GM20000 (cell line): Measurements from ENCODE around the gene EPC1.
"Not testable (repeated sequence)": the region's sequence is repeated elsewhere in the genome, so short reads cannot be mapped to it uniquely, and the experiment has no call there.

Experiments used
- DNase-seq: peaks from one replicate; pipeline ENCODE4 v3.0.0; 2012; ENCODE audit warnings: low spot score
- TF ChIP-seq, protein P1 (sequence below): IDR thresholded peaks from 2 replicates; pipeline ENCODE4 v1.5.1; 2012; ENCODE audit warnings: mild to moderate bottlenecking, control low read depth; ENCODE audit errors: extremely low read depth, missing control alignments

Gene EPC1

DNA sequence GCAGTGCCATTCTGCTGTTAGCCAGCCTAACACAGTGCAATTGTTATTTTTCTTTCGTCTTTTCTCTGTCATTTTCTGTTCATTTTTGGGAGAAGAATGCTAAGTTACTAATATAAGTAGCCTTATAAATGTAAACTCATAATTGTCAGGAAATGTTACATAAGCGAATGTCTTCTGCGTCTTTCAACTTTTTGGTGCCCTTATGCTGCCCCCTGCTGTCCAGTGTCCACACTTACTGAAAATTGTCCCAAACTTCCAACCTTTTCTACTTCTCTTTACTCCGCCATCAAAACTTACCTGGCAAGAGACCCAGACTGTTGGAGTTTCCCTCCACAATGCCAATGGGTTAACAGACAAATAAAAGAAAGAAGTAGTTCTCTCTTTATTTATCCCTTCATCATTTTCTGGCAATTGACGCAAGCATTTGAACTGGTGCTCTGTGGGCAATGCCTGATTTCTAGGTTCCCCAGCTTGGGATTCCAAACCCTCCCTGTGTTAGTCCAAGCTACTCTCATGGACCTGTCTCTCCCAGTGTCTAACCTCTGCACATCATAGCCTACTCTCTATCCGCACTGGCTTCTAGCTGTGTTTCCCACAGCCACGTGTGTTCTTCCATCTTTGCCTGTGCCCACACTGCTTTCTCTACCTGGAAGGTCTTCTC lies 21.0 kb upstream of the EPC1 start:
- TF ChIP-seq, protein P1, sequence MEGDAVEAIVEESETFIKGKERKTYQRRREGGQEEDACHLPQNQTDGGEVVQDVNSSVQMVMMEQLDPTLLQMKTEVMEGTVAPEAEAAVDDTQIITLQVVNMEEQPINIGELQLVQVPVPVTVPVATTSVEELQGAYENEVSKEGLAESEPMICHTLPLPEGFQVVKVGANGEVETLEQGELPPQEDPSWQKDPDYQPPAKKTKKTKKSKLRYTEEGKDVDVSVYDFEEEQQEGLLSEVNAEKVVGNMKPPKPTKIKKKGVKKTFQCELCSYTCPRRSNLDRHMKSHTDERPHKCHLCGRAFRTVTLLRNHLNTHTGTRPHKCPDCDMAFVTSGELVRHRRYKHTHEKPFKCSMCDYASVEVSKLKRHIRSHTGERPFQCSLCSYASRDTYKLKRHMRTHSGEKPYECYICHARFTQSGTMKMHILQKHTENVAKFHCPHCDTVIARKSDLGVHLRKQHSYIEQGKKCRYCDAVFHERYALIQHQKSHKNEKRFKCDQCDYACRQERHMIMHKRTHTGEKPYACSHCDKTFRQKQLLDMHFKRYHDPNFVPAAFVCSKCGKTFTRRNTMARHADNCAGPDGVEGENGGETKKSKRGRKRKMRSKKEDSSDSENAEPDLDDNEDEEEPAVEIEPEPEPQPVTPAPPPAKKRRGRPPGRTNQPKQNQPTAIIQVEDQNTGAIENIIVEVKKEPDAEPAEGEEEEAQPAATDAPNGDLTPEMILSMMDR = peak; percentile 39
- DNase-seq = peak; percentile 54

DNA sequence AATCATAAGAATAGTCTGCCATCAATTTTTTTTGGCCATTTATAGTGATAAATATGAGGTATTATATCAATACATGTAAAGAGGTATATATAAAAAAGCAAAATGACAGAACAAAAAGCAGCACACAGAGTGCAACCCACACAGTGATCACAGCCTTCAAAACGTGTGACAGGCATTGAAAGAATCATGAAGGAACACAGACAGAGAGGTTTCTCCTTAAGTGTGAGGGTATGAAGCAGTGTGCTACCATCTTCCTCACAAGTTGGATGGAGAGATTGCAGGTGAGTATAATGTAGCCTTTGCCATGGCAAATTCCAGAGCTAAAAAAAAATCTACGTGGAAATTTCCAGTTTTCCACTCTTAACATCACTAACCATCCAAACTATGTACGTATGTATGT lies 19.6 kb upstream of the EPC1 start:
- TF ChIP-seq, protein P1 = no peak
- no peak for DNase-seq

GRCh38 chr10:32366111-32366510 lies 19.2 kb upstream of the EPC1 start:
- TF ChIP-seq, protein P1 = no peak
- no peak for DNase-seq

DNA sequence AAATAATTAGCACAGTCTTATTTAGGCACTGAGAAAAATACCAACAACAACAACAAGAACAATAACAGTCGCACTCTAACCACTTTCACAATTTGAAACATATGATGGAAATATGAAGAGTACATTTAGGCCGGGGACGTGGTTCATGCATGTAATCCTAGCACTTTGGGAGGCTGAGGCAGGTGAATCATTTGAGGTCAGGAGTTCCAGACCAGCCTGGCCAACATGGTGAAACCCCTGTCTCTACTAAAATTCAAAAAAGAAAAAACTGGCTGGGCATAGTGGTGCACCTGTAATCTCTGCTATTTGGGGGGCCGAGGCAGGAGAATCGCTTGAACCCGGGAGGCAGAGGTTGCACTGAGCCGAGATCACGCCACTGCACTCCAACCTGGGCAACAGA lies 18.4 kb upstream of the EPC1 start:
- not testable (repeated sequence) for DNase-seq

- TF ChIP-seq, protein P1 = no peak
- no peak for DNase-seq
These were observed 15.6 kb upstream of the EPC1 start for GRCh38 chr10:32362571-32362970.

- TF ChIP-seq, protein P1 = no peak
- no peak for DNase-seq
These were observed 13.9 kb upstream of the EPC1 start for GRCh38 chr10:32360884-32361283.

DNA sequence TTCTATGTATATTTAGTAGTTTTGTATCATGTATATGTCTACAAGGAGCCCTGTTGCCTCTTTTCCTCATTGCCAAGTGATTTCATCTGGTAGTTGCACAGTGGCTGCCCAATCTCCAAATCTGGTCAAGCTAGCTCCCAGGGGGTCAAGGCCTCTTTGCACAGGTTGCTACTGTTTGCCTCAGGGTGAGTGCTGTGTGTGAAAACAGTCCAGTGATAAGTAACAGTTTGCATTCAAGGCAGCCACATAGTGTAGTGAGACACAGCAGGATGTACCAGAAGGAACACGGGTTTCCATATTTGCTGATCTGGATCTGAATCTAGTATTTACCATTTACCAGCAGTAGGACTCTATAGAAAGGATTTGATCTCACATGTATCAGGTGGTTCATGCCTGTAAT lies 13.3 kb upstream of the EPC1 start:
- DNase-seq = no peak
- TF ChIP-seq, protein P1 = no peak

DNA sequence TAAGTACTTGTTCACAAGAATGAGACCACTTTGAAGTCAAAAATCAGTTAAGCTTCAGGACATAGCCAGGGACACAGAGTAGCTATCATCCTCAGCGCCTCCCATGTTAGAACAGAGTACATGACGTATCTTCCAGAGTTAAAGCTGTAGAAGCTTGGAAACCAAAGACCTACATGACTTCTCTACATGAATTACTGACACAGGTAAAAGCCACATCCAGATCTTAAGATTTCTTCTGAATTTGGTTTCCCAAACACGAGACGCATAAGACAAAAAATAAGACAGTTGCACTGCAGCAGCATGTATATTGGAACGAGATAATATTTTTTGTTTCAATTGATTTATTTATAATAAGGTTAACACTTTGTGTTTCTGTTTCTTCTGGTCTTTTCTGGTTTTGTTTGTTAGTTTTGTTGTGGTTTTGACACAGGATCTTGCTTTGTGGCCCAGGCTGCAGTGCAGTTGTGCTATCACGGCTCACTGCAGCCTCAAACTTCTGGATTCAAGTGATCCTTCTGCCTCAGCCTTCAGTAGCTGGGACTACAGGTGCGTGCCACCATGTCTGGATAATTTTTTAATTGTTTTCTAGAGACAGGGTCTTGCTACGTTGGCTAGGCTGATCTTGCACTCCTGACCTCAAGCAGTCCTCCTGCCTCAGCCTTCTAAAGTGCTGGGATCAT lies 10.2 kb upstream of the EPC1 start:
- DNase-seq = no peak
- TF ChIP-seq, protein P1 = no peak

DNA sequence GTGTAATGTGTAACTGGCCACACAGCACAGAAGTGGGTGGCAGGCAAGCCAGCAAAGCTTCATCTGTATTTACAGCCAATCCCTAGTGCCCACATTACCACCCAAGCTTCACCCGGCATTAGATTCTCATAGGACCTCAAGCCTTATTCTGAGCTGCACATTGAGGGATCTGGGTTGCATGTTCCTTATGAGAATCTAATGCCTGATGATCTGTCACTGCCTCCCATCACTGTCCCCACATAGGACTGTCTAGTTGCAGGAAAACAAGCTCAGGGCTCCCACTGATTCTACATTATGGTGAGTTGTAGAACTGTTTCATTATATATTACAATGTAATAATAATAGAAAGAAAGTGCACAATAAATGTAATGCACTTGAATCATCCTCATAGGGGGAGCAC lies 7.7 kb upstream of the EPC1 start:
- DNase-seq = not testable (repeated sequence)
